ENCODE measurements around the gene PTS.

Gene PTS

GRCh38 chr11:112211536-112211935, 14.7 kb upstream of the PTS start:
- no peak for DNase-seq
- H3K4me1 Mint-ChIP-seq = no peaks in the 10 kb centered on the region
- no peak overlapping the region for H3K4me3 Mint-ChIP-seq
- peaks cover 8% of the 10 kb centered on the region for H3K27me3 Mint-ChIP-seq
- H3K27ac Mint-ChIP-seq = no peak overlapping the region
- no peaks in the 10 kb centered on the region for H3K9me3 Mint-ChIP-seq
- CTCF ChIA-PET = no interaction called here
- no peaks in the 10 kb centered on the region for H3K36me3 Mint-ChIP-seq

- H3K36me3 Mint-ChIP-seq = no peaks in the 10 kb centered on the region
- no peaks in the 10 kb centered on the region for H3K4me1 Mint-ChIP-seq
- CTCF ChIA-PET = interaction anchor here (0.6 to 1.0 kb wide), 2 partner anchors 68 to 125 kb away, joined by 3 to 5 read pairs; no protein-coding TSS in a partner anchor
- peaks cover 8% of the 10 kb centered on the region for H3K27me3 Mint-ChIP-seq
- H3K27ac Mint-ChIP-seq = no peak overlapping the region
- no peak for DNase-seq
- no peak overlapping the region for H3K4me3 Mint-ChIP-seq
- H3K9me3 Mint-ChIP-seq = no peaks in the 10 kb centered on the region
These were observed 13.9 kb upstream of the PTS start for GRCh38 chr11:112212290-112212689.

GRCh38 chr11:112212710-112213109, 13.5 kb upstream of the PTS start:
- Mint-ChIP-seq H3K4me3 (no peak overlapping the region), H3K27me3 (peaks cover 8% of the 10 kb centered on the region), H3K9me3 (no peaks in the 10 kb centered on the region), H3K36me3 (no peaks in the 10 kb centered on the region), H3K4me1 (no peaks in the 10 kb centered on the region), H3K27ac (no peak overlapping the region)
- DNase-seq = no peak
- CTCF ChIA-PET = interaction anchor here (1.0 kb wide), 1 partner anchor 67 kb away, joined by 3 read pairs; no protein-coding TSS in a partner anchor

- Mint-ChIP-seq H3K27ac (no peak overlapping the region), H3K4me1 (no peaks in the 10 kb centered on the region), H3K36me3 (no peaks in the 10 kb centered on the region), H3K9me3 (no peaks in the 10 kb centered on the region), H3K27me3 (peaks cover 8% of the 10 kb centered on the region), H3K4me3 (no peak overlapping the region)
- no peak for DNase-seq
- CTCF ChIA-PET = interaction anchor here (17.0 kb wide), 1 partner anchor 70 kb away, joined by 302 read pairs; no protein-coding TSS in a partner anchor
These were observed 12.5 kb upstream of the PTS start for GRCh38 chr11:112213753-112214152.

GRCh38 chr11:112215621-112216020, 10.6 kb upstream of the PTS start:
- Mint-ChIP-seq H3K27ac (no peak overlapping the region), H3K36me3 (no peaks in the 10 kb centered on the region), H3K27me3 (peaks cover 4% of the 10 kb centered on the region)

GRCh38 chr11:112216561-112217105, 9.6 kb upstream of the PTS start:
- Mint-ChIP-seq H3K9me3 (no peaks in the 10 kb centered on the region), H3K36me3 (no peaks in the 10 kb centered on the region), H3K4me1 (peaks cover 6% of the 10 kb centered on the region), H3K4me3 (no peak overlapping the region), H3K27me3 (peaks cover 4% of the 10 kb centered on the region), H3K27ac (no peak overlapping the region)
- no peak for DNase-seq
- CTCF ChIA-PET = interaction anchor here (17.0 kb wide), 1 partner anchor 67 kb away, joined by 302 read pairs; no protein-coding TSS in a partner anchor

More at GRCh38 chr11:112215621-112216020, 10.6 kb upstream of the PTS start:
- H3K4me3 Mint-ChIP-seq = no peak overlapping the region
- CTCF ChIA-PET = interaction anchor here (17.0 kb wide), 1 partner anchor 68 kb away, joined by 302 read pairs; no protein-coding TSS in a partner anchor
- no peak for DNase-seq
- H3K4me1 Mint-ChIP-seq = peaks cover 4% of the 10 kb centered on the region
- no peaks in the 10 kb centered on the region for H3K9me3 Mint-ChIP-seq

GRCh38 chr11:112219476-112220232, 6.6 kb upstream of the PTS start:
- Mint-ChIP-seq H3K9me3 (no peaks in the 10 kb centered on the region), H3K4me1 (peaks cover 6% of the 10 kb centered on the region)

GRCh38 chr11:112221274-112221835, 4.9 kb upstream of the PTS start:
- Mint-ChIP-seq H3K4me3 (no peak overlapping the region), H3K4me1 (peaks cover 15% of the 10 kb centered on the region), H3K27me3 (peaks cover 10% of the 10 kb centered on the region), H3K9me3 (no peaks in the 10 kb centered on the region), H3K27ac (no peak overlapping the region), H3K36me3 (no peaks in the 10 kb centered on the region)
- no peak for DNase-seq
- CTCF ChIA-PET = interaction anchor here (0.8 to 17.0 kb wide), 5 partner anchors 11 to 334 kb away, joined by 3 to 302 read pairs (median 3); no protein-coding TSS in a partner anchor

More at GRCh38 chr11:112219476-112220232, 6.6 kb upstream of the PTS start:
- Mint-ChIP-seq H3K4me3 (no peak overlapping the region), H3K36me3 (no peaks in the 10 kb centered on the region), H3K27me3 (peaks cover 14% of the 10 kb centered on the region), H3K27ac (no peak overlapping the region)
- DNase-seq = peak; percentile 49
- CTCF ChIA-PET = interaction anchor here (0.7 to 17.0 kb wide), 9 partner anchors 11 to 1070 kb away, joined by 3 to 302 read pairs (median 4); no protein-coding TSS in a partner anchor

GRCh38 chr11:112222303-112222702, 3.9 kb upstream of the PTS start:
- Mint-ChIP-seq H3K27me3 (peaks cover 10% of the 10 kb centered on the region), H3K36me3 (peaks cover 2% of the 10 kb centered on the region), H3K9me3 (no peaks in the 10 kb centered on the region), H3K27ac (no peak overlapping the region), H3K4me1 (peaks cover 21% of the 10 kb centered on the region), H3K4me3 (no peak overlapping the region)
- DNase-seq = no peak
- CTCF ChIA-PET = interaction anchor here (1.0 to 17.0 kb wide), 4 partner anchors 52 to 334 kb away, joined by 3 to 302 read pairs (median 4); no protein-coding TSS in a partner anchor

GRCh38 chr11:112223121-112223520, 3.1 kb upstream of the PTS start:
- peaks cover 28% of the 10 kb centered on the region for H3K4me1 Mint-ChIP-seq
- H3K4me3 Mint-ChIP-seq = no peak overlapping the region
- peaks cover 5% of the 10 kb centered on the region for H3K36me3 Mint-ChIP-seq
- no peaks in the 10 kb centered on the region for H3K9me3 Mint-ChIP-seq
- CTCF ChIA-PET = interaction anchor here (1.0 to 17.0 kb wide), 3 partner anchors 51 to 333 kb away, joined by 3 to 302 read pairs (median 3); no protein-coding TSS in a partner anchor
- H3K27me3 Mint-ChIP-seq = peaks cover 10% of the 10 kb centered on the region
- H3K27ac Mint-ChIP-seq = no peak overlapping the region
- no peak for DNase-seq

- CTCF ChIA-PET = interaction anchor here (17.0 kb wide), 1 partner anchor 60 kb away, joined by 302 read pairs; no protein-coding TSS in a partner anchor
- DNase-seq = no peak
- no peak overlapping the region for H3K4me3 Mint-ChIP-seq
- H3K9me3 Mint-ChIP-seq = no peaks in the 10 kb centered on the region
- H3K27me3 Mint-ChIP-seq = peaks cover 10% of the 10 kb centered on the region
- peaks cover 35% of the 10 kb centered on the region for H3K4me1 Mint-ChIP-seq
- peaks cover 11% of the 10 kb centered on the region for H3K36me3 Mint-ChIP-seq
- no peak overlapping the region for H3K27ac Mint-ChIP-seq
These were observed 2.3 kb upstream of the PTS start for GRCh38 chr11:112223754-112224532.

GRCh38 chr11:112225753-112226061, 521 bp upstream of the PTS start:
- H3K27me3 Mint-ChIP-seq = peaks cover 10% of the 10 kb centered on the region
- CTCF ChIA-PET = interaction anchor here (1.3 to 17.0 kb wide), 3 partner anchors 48 to 78 kb away, joined by 3 to 302 read pairs (median 3); no protein-coding TSS in a partner anchor
- H3K4me3 Mint-ChIP-seq = peak overlapping the region; percentile 80
- H3K36me3 Mint-ChIP-seq = peaks cover 25% of the 10 kb centered on the region
- DNase-seq = no peak
- H3K27ac Mint-ChIP-seq = peak overlapping the region; percentile 97
- H3K9me3 Mint-ChIP-seq = no peaks in the 10 kb centered on the region
- H3K4me1 Mint-ChIP-seq = peaks cover 31% of the 10 kb centered on the region

- no peak for DNase-seq
- CTCF ChIA-PET = interaction anchor here (0.8 to 17.0 kb wide), 4 partner anchors 10 to 77 kb away, joined by 3 to 302 read pairs (median 3); no protein-coding TSS in a partner anchor
- Mint-ChIP-seq H3K27ac (peak overlapping the region; percentile 97), H3K36me3 (peaks cover 31% of the 10 kb centered on the region), H3K4me1 (peaks cover 29% of the 10 kb centered on the region), H3K4me3 (peak overlapping the region; percentile 80), H3K27me3 (peaks cover 9% of the 10 kb centered on the region), H3K9me3 (no peaks in the 10 kb centered on the region)
These were observed 688 bp downstream of the PTS start for GRCh38 chr11:112226831-112227401.

Data from activated naive CD4-positive, alpha-beta T cell treated with anti-CD3 and anti-CD28 coated beads, Interleukin-2, amount 10 ng/mL, durations not matched to agents 7 days and 5 days (primary cell).